CD14-positive monocyte (primary cell): ENCODE results near the gene GRK5. TPM values are rescaled to one million over a fixed set of nuclear protein-coding genes. Genes with fewer than 3 reads are reported as not detected.

Source experiments
- DNase-seq, 3 donors: peaks; one replicate each; pipeline ENCODE4 v3.0.0-alpha.2; 2011 to 2022
- H2AFZ ChIP-seq: 2 replicates; pipeline ENCODE4 v1.6.0; 2012; ENCODE audit warnings: mild to moderate bottlenecking, low read depth, low read length, inconsistent platforms; ENCODE audit not compliant: insufficient read depth, poor library complexity, severe bottlenecking
- H3K27ac ChIP-seq, 2 donors: 1 replicate in 1 of 2; 2 replicates in 1 of 2; pipeline ENCODE4 v1.5.1; 2012 to 2013; ENCODE audit warnings: low read length in 2 of 2, control low read depth in 1 of 2, inconsistent platforms in 1 of 2, low read depth in 1 of 2, mild to moderate bottlenecking in 1 of 2
- H3K27me3 ChIP-seq, 2 donors: one replicate each; pipeline versions ENCODE4 v1.6.0 to v1.6.1; 2011 to 2013; ENCODE audit warnings: low read length in 2 of 2; ENCODE audit not compliant: control insufficient read depth in 2 of 2, insufficient read depth in 2 of 2
- H3K36me3 ChIP-seq, 2 donors: replicated peaks in 1 of 2; 1 replicate in 1 of 2; 2 replicates in 1 of 2; pipeline versions ENCODE4 v1.5.1 to v1.6.1; 2012 to 2013; ENCODE audit warnings: low read length in 2 of 2, control low read depth in 1 of 2, inconsistent platforms in 1 of 2, mild to moderate bottlenecking in 1 of 2; ENCODE audit not compliant: insufficient read depth in 2 of 2, control insufficient read depth in 1 of 2
- H3K4me1 ChIP-seq, 2 donors: 1 replicate in 1 of 2; 2 replicates in 1 of 2; pipeline versions ENCODE4 v1.5.1 to v1.6.1; 2012 to 2013; ENCODE audit warnings: low read length in 2 of 2, control low read depth in 1 of 2, inconsistent platforms in 1 of 2, mild to moderate bottlenecking in 1 of 2, moderate library complexity in 1 of 2; ENCODE audit not compliant: insufficient read depth in 2 of 2, control insufficient read depth in 1 of 2
- H3K4me2 ChIP-seq: replicated peaks from 2 replicates; pipeline ENCODE3; 2012; ENCODE audit warnings: low read length, moderate library complexity, mild to moderate bottlenecking; ENCODE audit not compliant: poor library complexity, severe bottlenecking; ENCODE audit errors: extremely low read depth
- H3K4me3 ChIP-seq, 3 experiments: fragments of 200-600 bp in 1 of 3; sonication (generic) in 1 of 3; replicated peaks in 1 of 3; 1 replicate in 2 of 3; 2 replicates in 1 of 3; pipeline ENCODE4 v1.5.1; 2011 to 2013; ENCODE audit warnings: low read length in 3 of 3, mild to moderate bottlenecking in 3 of 3, control low read depth in 2 of 3, low read depth in 2 of 3, inconsistent platforms in 1 of 3, moderate library complexity in 1 of 3
- H3K79me2 ChIP-seq: 2 replicates; pipeline ENCODE4 v1.6.0; 2012; ENCODE audit warnings: mild to moderate bottlenecking, control low read depth, inconsistent platforms, low read length, moderate library complexity; ENCODE audit not compliant: insufficient read depth
- H3K9ac ChIP-seq: 2 replicates; pipeline ENCODE4 v1.6.0; 2017; ENCODE audit warnings: low read length, mild to moderate bottlenecking; ENCODE audit not compliant: insufficient read depth, poor library complexity, severe bottlenecking
- H3K9me3 ChIP-seq, 2 donors: replicated peaks in 1 of 2; 1 replicate in 1 of 2; 2 replicates in 1 of 2; pipeline versions ENCODE4 v1.5.1 to v1.6.1; 2012 to 2013; ENCODE audit warnings: low read length in 2 of 2, control low read depth in 1 of 2; ENCODE audit not compliant: control insufficient read depth in 1 of 2, insufficient read depth in 1 of 2
- H4K20me1 ChIP-seq: 2 replicates; pipeline ENCODE4 v1.6.0; 2012; ENCODE audit warnings: mild to moderate bottlenecking, low read length, control low read depth, moderate library complexity; ENCODE audit not compliant: insufficient read depth
- H3K27ac Mint-ChIP-seq, 7 donors: one replicate each; pipeline ENCODE4 v1.8.0; 2020; ENCODE audit warnings: mild to moderate bottlenecking in 7 of 7, mixed read lengths in 7 of 7, moderate library complexity in 6 of 7, inconsistent platforms in 2 of 7
- H3K27me3 Mint-ChIP-seq, 3 donors: one replicate each; pipeline ENCODE4 v1.8.0; 2021 to 2022; ENCODE audit warnings: low read depth in 3 of 3, mild to moderate bottlenecking in 3 of 3, mixed read lengths in 3 of 3, moderate library complexity in 3 of 3, inconsistent platforms in 1 of 3
- H3K36me3 Mint-ChIP-seq, 2 donors: one replicate each; pipeline ENCODE4 v1.8.0; 2020; ENCODE audit warnings: mixed read lengths in 2 of 2, inconsistent platforms in 1 of 2, mild to moderate bottlenecking in 1 of 2
- H3K4me1 Mint-ChIP-seq: one replicate; pipeline ENCODE4 v1.8.0; 2020; ENCODE audit warnings: mild to moderate bottlenecking, mixed read lengths
- H3K4me3 Mint-ChIP-seq, 2 donors: one replicate each; pipeline ENCODE4 v1.8.0; 2020; ENCODE audit warnings: mild to moderate bottlenecking in 2 of 2, mixed read lengths in 2 of 2, moderate library complexity in 1 of 2
- H3K9me3 Mint-ChIP-seq, 7 donors: one replicate each; pipeline ENCODE4 v1.8.0; 2020 to 2022; ENCODE audit warnings: mixed read lengths in 7 of 7, mild to moderate bottlenecking in 6 of 7, moderate library complexity in 6 of 7, inconsistent platforms in 2 of 7
- WGBS: methylation state at CpG from one replicate; pipeline ENCODE4 v1.1.5; 2013; ENCODE audit warnings: missing lambda C conversion rate; ENCODE audit not compliant: insufficient coverage; 5-methylcytosine and 5-hydroxymethylcytosine counted together
- intact Hi-C, 2 donors: fragments of 100-400 bp; cut with micrococcal nuclease; formaldehyde crosslinking; loops; one replicate each; pipeline versions ENCODE4 v1.15.0 to v1.15.1; 2023
- polyA plus RNA-seq, 3 donors: library from polyadenylated mRNA; depleted of rRNA in 1 of 3; unstranded in 2 of 3; stranded (reverse) in 1 of 3; fragments of 300-500 nt in 2 of 3; fragments of >200 nt in 1 of 3; fragmentation: Illumina TruSeq in 2 of 3; gene quantifications; 1 replicate in 2 of 3; 2 replicates in 1 of 3; pipeline ENCODE4 v1.2.3, GENCODE V29; 2012 to 2021
- TF ChIP-seq, protein P1 (sequence below): fragments of 200-600 bp; IDR thresholded peaks from one replicate; pipeline ENCODE4 v1.8.0; 2022; ENCODE audit warnings: antibody characterized with exemption, mild to moderate bottlenecking

The GRK5 gene
- polyA plus RNA-seq, 3 donors: 1.2 to 6.5 (median 2.8) TPM

DNA sequence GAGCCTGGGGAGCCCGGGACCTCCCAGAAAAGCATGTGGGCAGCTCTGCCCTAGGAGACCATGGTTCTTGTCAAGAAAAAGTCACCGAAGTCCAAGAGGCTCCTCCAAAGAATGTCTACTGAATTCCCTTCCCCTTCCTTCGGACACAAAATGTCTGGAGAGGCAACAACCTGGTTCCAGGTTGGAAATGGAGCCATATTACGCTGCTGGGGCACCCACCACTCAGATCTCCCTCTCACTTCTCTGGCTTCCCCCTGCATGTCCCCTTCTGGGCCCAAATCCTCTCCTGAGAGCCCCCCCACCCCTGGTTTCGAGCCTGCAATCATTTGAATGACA, 282.6 kb downstream of the GRK5 start:
- Histone ChIP-seq H3K4me2 (peak overlapping the region; percentile 74), H3K4me3 (peak overlapping the region in 2 of 3 experiments; percentile 33 to 65), H3K79me2 (no peaks in the 10 kb centered on the region), H2AFZ (peak overlapping the region; percentile 73), H3K9ac (peak overlapping the region; percentile 32), H3K9me3 (no peaks in the 10 kb centered on the region), H4K20me1 (no peaks in the 10 kb centered on the region), H3K36me3 (no peaks in the 10 kb centered on the region), H3K27ac (no peak overlapping the region), H3K27me3 (no peaks in the 10 kb centered on the region), H3K4me1 (peaks cover 9% of the 10 kb centered on the region in 2 donors)
- Mint-ChIP-seq H3K36me3 (no peaks in the 10 kb centered on the region), H3K4me3 (peak overlapping the region; percentile 76 to 86), H3K27ac (no peak overlapping the region), H3K4me1 (peaks cover 21% of the 10 kb centered on the region), H3K27me3 (peaks cover 0 to 7% (median 3%) of the 10 kb centered on the region in 3 donors), H3K9me3 (no peaks in the 10 kb centered on the region)
- TF ChIP-seq, protein P1, sequence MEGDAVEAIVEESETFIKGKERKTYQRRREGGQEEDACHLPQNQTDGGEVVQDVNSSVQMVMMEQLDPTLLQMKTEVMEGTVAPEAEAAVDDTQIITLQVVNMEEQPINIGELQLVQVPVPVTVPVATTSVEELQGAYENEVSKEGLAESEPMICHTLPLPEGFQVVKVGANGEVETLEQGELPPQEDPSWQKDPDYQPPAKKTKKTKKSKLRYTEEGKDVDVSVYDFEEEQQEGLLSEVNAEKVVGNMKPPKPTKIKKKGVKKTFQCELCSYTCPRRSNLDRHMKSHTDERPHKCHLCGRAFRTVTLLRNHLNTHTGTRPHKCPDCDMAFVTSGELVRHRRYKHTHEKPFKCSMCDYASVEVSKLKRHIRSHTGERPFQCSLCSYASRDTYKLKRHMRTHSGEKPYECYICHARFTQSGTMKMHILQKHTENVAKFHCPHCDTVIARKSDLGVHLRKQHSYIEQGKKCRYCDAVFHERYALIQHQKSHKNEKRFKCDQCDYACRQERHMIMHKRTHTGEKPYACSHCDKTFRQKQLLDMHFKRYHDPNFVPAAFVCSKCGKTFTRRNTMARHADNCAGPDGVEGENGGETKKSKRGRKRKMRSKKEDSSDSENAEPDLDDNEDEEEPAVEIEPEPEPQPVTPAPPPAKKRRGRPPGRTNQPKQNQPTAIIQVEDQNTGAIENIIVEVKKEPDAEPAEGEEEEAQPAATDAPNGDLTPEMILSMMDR: peak; percentile 29
- 64% methylated on average over 4 of the region's 5 CpGs for WGBS
- intact Hi-C loops: no loop called here
- no peak for DNase-seq

DNA sequence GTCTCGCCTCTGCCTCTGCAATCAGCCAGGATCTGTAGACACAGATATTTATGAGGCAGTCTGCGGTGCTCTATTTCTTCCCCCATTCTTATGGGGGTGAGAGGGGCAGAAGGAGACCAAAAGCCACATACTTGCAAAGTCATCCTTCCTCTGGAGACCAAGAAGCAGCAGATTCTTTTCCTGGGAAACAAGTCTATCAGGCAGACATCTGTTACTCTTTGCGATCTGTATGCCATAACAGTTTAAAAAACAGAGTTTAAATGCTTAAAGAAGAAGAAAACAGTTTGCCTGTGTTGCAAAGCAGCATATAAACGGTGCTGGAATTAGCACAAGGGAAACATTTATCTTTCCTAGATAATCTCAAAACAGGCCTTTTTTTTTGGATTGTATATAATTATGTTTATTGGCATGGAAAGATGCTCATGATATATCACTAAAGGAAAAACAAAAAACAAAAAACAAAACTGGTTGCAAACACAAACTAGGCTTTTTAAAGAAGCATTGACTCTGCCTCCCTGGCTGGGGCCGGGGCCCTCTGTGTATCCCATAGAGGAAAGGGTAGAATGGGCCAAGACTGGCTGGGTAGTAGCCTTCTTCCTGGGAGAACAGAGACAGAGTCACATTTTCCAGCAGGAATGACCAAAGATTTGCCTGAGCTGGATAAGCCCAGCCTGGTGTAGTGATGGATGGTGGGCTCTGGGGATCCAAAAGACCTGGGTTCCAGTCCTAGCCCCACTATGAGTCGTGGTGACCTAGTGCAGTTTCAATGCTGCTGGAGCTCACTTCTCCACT, 284.8 kb downstream of the GRK5 start:
- H3K4me1 ChIP-seq: peaks cover 9% of the 10 kb centered on the region in 2 donors
- no peak overlapping the region for H3K4me3 ChIP-seq
- no peaks in the 10 kb centered on the region for H3K36me3 ChIP-seq
- intact Hi-C loops: no loop called here
- no peaks in the 10 kb centered on the region for H3K9me3 ChIP-seq
- no peaks in the 10 kb centered on the region for H4K20me1 ChIP-seq
- no peak overlapping the region for H3K9ac ChIP-seq
- no peak overlapping the region for H3K27ac ChIP-seq
- TF ChIP-seq, protein P1: no peak
- H3K36me3 Mint-ChIP-seq: no peaks in the 10 kb centered on the region
- no peak overlapping the region for H3K4me2 ChIP-seq
- H3K27me3 ChIP-seq: no peaks in the 10 kb centered on the region
- H2AFZ ChIP-seq: no peak overlapping the region
- no peak for DNase-seq
- no peaks in the 10 kb centered on the region for H3K79me2 ChIP-seq
- H3K27ac Mint-ChIP-seq: no peak overlapping the region
- no peaks in the 10 kb centered on the region for H3K9me3 Mint-ChIP-seq
- 40% methylated on average over 2 of the region's 6 CpGs for WGBS
- peaks cover 0 to 8% (median 3%) of the 10 kb centered on the region in 3 donors for H3K27me3 Mint-ChIP-seq
- no peak overlapping the region for H3K4me3 Mint-ChIP-seq
- H3K4me1 Mint-ChIP-seq: peaks cover 21% of the 10 kb centered on the region
